CD14-positive monocyte (primary cell): ENCODE results near the gene GRIK4. TPM values are rescaled to one million over a fixed set of nuclear protein-coding genes. Genes with fewer than 3 reads are reported as not detected.

Source experiments
- DNase-seq, 3 donors: peaks; one replicate each; pipeline ENCODE4 v3.0.0-alpha.2; 2011 to 2022
- H2AFZ ChIP-seq: 2 replicates; pipeline ENCODE4 v1.6.0; 2012; ENCODE audit warnings: mild to moderate bottlenecking, low read depth, low read length, inconsistent platforms; ENCODE audit not compliant: insufficient read depth, poor library complexity, severe bottlenecking
- H3K27ac ChIP-seq, 2 donors: 1 replicate in 1 of 2; 2 replicates in 1 of 2; pipeline ENCODE4 v1.5.1; 2012 to 2013; ENCODE audit warnings: low read length in 2 of 2, control low read depth in 1 of 2, inconsistent platforms in 1 of 2, low read depth in 1 of 2, mild to moderate bottlenecking in 1 of 2
- H3K27me3 ChIP-seq, 2 donors: one replicate each; pipeline versions ENCODE4 v1.6.0 to v1.6.1; 2011 to 2013; ENCODE audit warnings: low read length in 2 of 2; ENCODE audit not compliant: control insufficient read depth in 2 of 2, insufficient read depth in 2 of 2
- H3K36me3 ChIP-seq, 2 donors: replicated peaks in 1 of 2; 1 replicate in 1 of 2; 2 replicates in 1 of 2; pipeline versions ENCODE4 v1.5.1 to v1.6.1; 2012 to 2013; ENCODE audit warnings: low read length in 2 of 2, control low read depth in 1 of 2, inconsistent platforms in 1 of 2, mild to moderate bottlenecking in 1 of 2; ENCODE audit not compliant: insufficient read depth in 2 of 2, control insufficient read depth in 1 of 2
- H3K4me1 ChIP-seq, 2 donors: 1 replicate in 1 of 2; 2 replicates in 1 of 2; pipeline versions ENCODE4 v1.5.1 to v1.6.1; 2012 to 2013; ENCODE audit warnings: low read length in 2 of 2, control low read depth in 1 of 2, inconsistent platforms in 1 of 2, mild to moderate bottlenecking in 1 of 2, moderate library complexity in 1 of 2; ENCODE audit not compliant: insufficient read depth in 2 of 2, control insufficient read depth in 1 of 2
- H3K4me2 ChIP-seq: replicated peaks from 2 replicates; pipeline ENCODE3; 2012; ENCODE audit warnings: low read length, moderate library complexity, mild to moderate bottlenecking; ENCODE audit not compliant: poor library complexity, severe bottlenecking; ENCODE audit errors: extremely low read depth
- H3K4me3 ChIP-seq, 3 experiments: fragments of 200-600 bp in 1 of 3; sonication (generic) in 1 of 3; replicated peaks in 1 of 3; 1 replicate in 2 of 3; 2 replicates in 1 of 3; pipeline ENCODE4 v1.5.1; 2011 to 2013; ENCODE audit warnings: low read length in 3 of 3, mild to moderate bottlenecking in 3 of 3, control low read depth in 2 of 3, low read depth in 2 of 3, inconsistent platforms in 1 of 3, moderate library complexity in 1 of 3
- H3K79me2 ChIP-seq: 2 replicates; pipeline ENCODE4 v1.6.0; 2012; ENCODE audit warnings: mild to moderate bottlenecking, control low read depth, inconsistent platforms, low read length, moderate library complexity; ENCODE audit not compliant: insufficient read depth
- H3K9ac ChIP-seq: 2 replicates; pipeline ENCODE4 v1.6.0; 2017; ENCODE audit warnings: low read length, mild to moderate bottlenecking; ENCODE audit not compliant: insufficient read depth, poor library complexity, severe bottlenecking
- H3K9me3 ChIP-seq, 2 donors: replicated peaks in 1 of 2; 1 replicate in 1 of 2; 2 replicates in 1 of 2; pipeline versions ENCODE4 v1.5.1 to v1.6.1; 2012 to 2013; ENCODE audit warnings: low read length in 2 of 2, control low read depth in 1 of 2; ENCODE audit not compliant: control insufficient read depth in 1 of 2, insufficient read depth in 1 of 2
- H4K20me1 ChIP-seq: 2 replicates; pipeline ENCODE4 v1.6.0; 2012; ENCODE audit warnings: mild to moderate bottlenecking, low read length, control low read depth, moderate library complexity; ENCODE audit not compliant: insufficient read depth
- H3K27ac Mint-ChIP-seq, 7 donors: one replicate each; pipeline ENCODE4 v1.8.0; 2020; ENCODE audit warnings: mild to moderate bottlenecking in 7 of 7, mixed read lengths in 7 of 7, moderate library complexity in 6 of 7, inconsistent platforms in 2 of 7
- H3K27me3 Mint-ChIP-seq, 3 donors: one replicate each; pipeline ENCODE4 v1.8.0; 2021 to 2022; ENCODE audit warnings: low read depth in 3 of 3, mild to moderate bottlenecking in 3 of 3, mixed read lengths in 3 of 3, moderate library complexity in 3 of 3, inconsistent platforms in 1 of 3
- H3K36me3 Mint-ChIP-seq, 2 donors: one replicate each; pipeline ENCODE4 v1.8.0; 2020; ENCODE audit warnings: mixed read lengths in 2 of 2, inconsistent platforms in 1 of 2, mild to moderate bottlenecking in 1 of 2
- H3K4me1 Mint-ChIP-seq: one replicate; pipeline ENCODE4 v1.8.0; 2020; ENCODE audit warnings: mild to moderate bottlenecking, mixed read lengths
- H3K4me3 Mint-ChIP-seq, 2 donors: one replicate each; pipeline ENCODE4 v1.8.0; 2020; ENCODE audit warnings: mild to moderate bottlenecking in 2 of 2, mixed read lengths in 2 of 2, moderate library complexity in 1 of 2
- H3K9me3 Mint-ChIP-seq, 7 donors: one replicate each; pipeline ENCODE4 v1.8.0; 2020 to 2022; ENCODE audit warnings: mixed read lengths in 7 of 7, mild to moderate bottlenecking in 6 of 7, moderate library complexity in 6 of 7, inconsistent platforms in 2 of 7
- CTCF ChIP-seq: fragments of 200-600 bp; IDR thresholded peaks from one replicate; pipeline ENCODE4 v1.8.0; 2022; ENCODE audit warnings: antibody characterized with exemption, mild to moderate bottlenecking
- WGBS: methylation state at CpG from one replicate; pipeline ENCODE4 v1.1.5; 2013; ENCODE audit warnings: missing lambda C conversion rate; ENCODE audit not compliant: insufficient coverage; 5-methylcytosine and 5-hydroxymethylcytosine counted together
- intact Hi-C, 2 donors: fragments of 100-400 bp; cut with micrococcal nuclease; formaldehyde crosslinking; loops; one replicate each; pipeline versions ENCODE4 v1.15.0 to v1.15.1; 2023
- polyA plus RNA-seq, 3 donors: library from polyadenylated mRNA; depleted of rRNA in 1 of 3; unstranded in 2 of 3; stranded (reverse) in 1 of 3; fragments of 300-500 nt in 2 of 3; fragments of >200 nt in 1 of 3; fragmentation: Illumina TruSeq in 2 of 3; gene quantifications; 1 replicate in 2 of 3; 2 replicates in 1 of 3; pipeline ENCODE4 v1.2.3, GENCODE V29; 2012 to 2021

GRIK4 gene
- polyA plus RNA-seq, 3 donors: not detected

DNA sequence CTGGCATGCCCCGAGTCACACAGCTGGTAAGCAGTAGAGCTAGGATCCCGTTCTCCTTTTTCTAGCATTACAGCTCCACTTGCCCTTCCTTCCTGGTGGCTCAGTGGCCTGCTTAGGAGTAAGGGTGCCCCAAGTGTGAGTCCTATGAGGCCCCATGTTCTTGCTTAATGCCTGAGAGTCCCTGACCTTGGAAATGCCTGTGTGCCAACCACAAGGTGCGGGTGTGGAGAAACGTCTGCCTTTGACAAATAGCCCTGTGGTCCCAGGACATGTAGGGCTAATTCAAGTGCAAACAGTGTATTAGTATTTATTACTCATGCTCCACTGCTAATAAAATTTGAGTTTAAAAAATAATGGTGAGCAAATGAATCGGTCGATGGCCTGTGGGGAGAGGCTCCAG, 18.4 kb downstream of the GRIK4 start:
- Histone ChIP-seq H3K36me3 (no peaks in the 10 kb centered on the region), H3K9ac (no peak overlapping the region), H3K9me3 (no peaks in the 10 kb centered on the region), H3K79me2 (no peaks in the 10 kb centered on the region), H3K27me3 (peaks cover 0 to 6% of the 10 kb centered on the region in 2 donors), H4K20me1 (no peaks in the 10 kb centered on the region), H3K4me3 (no peak overlapping the region), H2AFZ (no peak overlapping the region), H3K4me2 (no peak overlapping the region), H3K4me1 (no peaks in the 10 kb centered on the region), H3K27ac (no peak overlapping the region)
- Mint-ChIP-seq H3K36me3 (no peaks in the 10 kb centered on the region), H3K4me1 (no peaks in the 10 kb centered on the region), H3K4me3 (no peak overlapping the region), H3K27ac (no peak overlapping the region), H3K9me3 (peaks cover 0 to 2% (median 0%) of the 10 kb centered on the region in 7 donors), H3K27me3 (peaks cover 10 to 21% (median 14%) of the 10 kb centered on the region in 3 donors)
- intact Hi-C loops: no loop called here
- 78% methylated on average over 5 of the region's 6 CpGs for WGBS
- DNase-seq: no peak
- TF ChIP-seq CTCF: no peak

- no peaks in the 10 kb centered on the region for H3K9me3 ChIP-seq
- no peak overlapping the region for H3K9ac ChIP-seq
- H3K4me3 ChIP-seq: no peak overlapping the region
- no peak overlapping the region for H3K27ac Mint-ChIP-seq
- intact Hi-C loops: no loop called here
- whole genome bisulfite sequencing: 80% methylated on average over 11 of the region's 16 CpGs
- H3K4me1 ChIP-seq: no peaks in the 10 kb centered on the region
- no peaks in the 10 kb centered on the region for H4K20me1 ChIP-seq
- H3K4me1 Mint-ChIP-seq: no peaks in the 10 kb centered on the region
- H3K36me3 ChIP-seq: no peaks in the 10 kb centered on the region
- no peaks in the 10 kb centered on the region for H3K79me2 ChIP-seq
- no peaks in the 10 kb centered on the region for H3K27me3 ChIP-seq
- no peak for TF ChIP-seq CTCF
- no peak overlapping the region for H2AFZ ChIP-seq
- peaks cover 8 to 23% (median 10%) of the 10 kb centered on the region in 3 donors for H3K27me3 Mint-ChIP-seq
- no peak overlapping the region for H3K4me2 ChIP-seq
- no peak overlapping the region for H3K4me3 Mint-ChIP-seq
- H3K36me3 Mint-ChIP-seq: no peaks in the 10 kb centered on the region
- H3K9me3 Mint-ChIP-seq: peaks cover 0 to 2% (median 0%) of the 10 kb centered on the region in 7 donors
- DNase-seq: no peak
- H3K27ac ChIP-seq: no peak overlapping the region
Measured at GRCh38 chr11:120532082-120532831, 20.7 kb downstream of the GRIK4 start.
